HG03575 (cell line): ENCODE results near the gene BAIAP2L2.
"Not testable (repeated sequence)": the region's sequence is repeated elsewhere in the genome, so short reads cannot be mapped to it uniquely, and the experiment has no call there.

Source experiments
- ATAC-seq: cut with Tn5 transposase; IDR thresholded peaks from one replicate; pipeline ENCODE4 v1.9.1; 2021; ENCODE audit not compliant: unreplicated experiment, insufficient number of reproducible peaks, low FRiP score; ENCODE audit errors: extremely low read depth

The BAIAP2L2 gene

GRCh38 chr22:38083931-38084631 lies 26.4 kb downstream of the BAIAP2L2 start, which contains the start of gene SLC16A8:
Gene SLC16A8 (minus strand): TSS chr22:38084184. CDS start chr22:38082873, 1,311 bp downstream.
- no peak for ATAC-seq

GRCh38 chr22:38082986-38083710 lies 27.3 kb downstream of the BAIAP2L2 start:
- no peak for ATAC-seq

GRCh38 chr22:38081941-38082828 lies 28.3 kb downstream of the BAIAP2L2 start:
- ATAC-seq: no peak

GRCh38 chr22:38081636-38081940 lies 28.9 kb downstream of the BAIAP2L2 start:
- ATAC-seq: no peak

- no peak for ATAC-seq
Measured at GRCh38 chr22:38080850-38081635, 29.4 kb downstream of the BAIAP2L2 start.

GRCh38 chr22:38080474-38080849 lies 30.0 kb downstream of the BAIAP2L2 start:
- no peak for ATAC-seq

- no peak for ATAC-seq
Measured at GRCh38 chr22:38079804-38080203, 30.7 kb downstream of the BAIAP2L2 start.

- ATAC-seq: not testable (repeated sequence)
Measured at GRCh38 chr22:38079208-38079607, 31.3 kb downstream of the BAIAP2L2 start.

- ATAC-seq: no peak
Measured at GRCh38 chr22:38078046-38078840, 32.2 kb downstream of the BAIAP2L2 start.

GRCh38 chr22:38077595-38077994 lies 32.9 kb downstream of the BAIAP2L2 start:
- no peak for ATAC-seq

- ATAC-seq: no peak
Measured at GRCh38 chr22:38077096-38077495, 33.4 kb downstream of the BAIAP2L2 start.

- ATAC-seq: no peak
Measured at GRCh38 chr22:38075961-38076360, 34.5 kb downstream of the BAIAP2L2 start.

GRCh38 chr22:38075105-38075825 lies 35.2 kb downstream of the BAIAP2L2 start:
- ATAC-seq: no peak

- ATAC-seq: no peak
Measured at GRCh38 chr22:38074181-38075104, 36.0 kb downstream of the BAIAP2L2 start.

GRCh38 chr22:38073150-38074130 lies 37.0 kb downstream of the BAIAP2L2 start:
- ATAC-seq: no peak
